Pancreas (tissue), 10 donors: ENCODE measurements around the gene PRR36. TPM values are rescaled to one million over a fixed set of nuclear protein-coding genes. Genes with fewer than 3 reads are reported as not detected.
A peak's percentile ranks its signal among the peaks of the same experiment; 100 is the strongest.

Experiments
- ATAC-seq, 4 donors: fragments of 200-7000 bp; cut with Tn5 transposase; one replicate each; pipeline versions ENCODE4 v1.8.0 to v1.9.1; 2020; ENCODE audit warnings: mild to moderate bottlenecking in 4 of 4, moderate library complexity in 4 of 4
- DNase-seq, 6 donors: peaks; one replicate each; pipeline ENCODE4 v3.0.0-alpha.2; 2020
- FAIRE-seq: peaks from 2 replicates; lab custom pipeline; 2012; peaks lifted over from hg19 to GRCh38; lab: Jason Lieb, UNC
- H3K27ac ChIP-seq, 4 donors: fragments of 200-600 bp; sonication (generic); 1 replicate in 3 of 4; 2 replicates in 1 of 4; pipeline versions ENCODE4 v1.5.0 to v1.8.0; 2020
- H3K27me3 ChIP-seq, 4 donors: fragments of 200-600 bp; one replicate each; pipeline ENCODE4 v1.8.0; 2021
- H3K36me3 ChIP-seq, 3 donors: fragments of 200-600 bp; sonication (generic) in 1 of 3; one replicate each; pipeline versions ENCODE4 v1.5.0 to v1.8.0; 2020 to 2021
- H3K4me1 ChIP-seq, 3 donors: fragments of 200-600 bp; one replicate each; pipeline ENCODE4 v1.8.0; 2021
- H3K4me3 ChIP-seq, 4 donors: fragments of 200-600 bp; sonication (generic) in 2 of 4; one replicate each; pipeline versions ENCODE4 v1.5.0 to v1.8.0; 2020 to 2021
- H3K9me3 ChIP-seq, 4 donors: fragments of 200-600 bp; one replicate each; pipeline ENCODE4 v1.8.0; 2021
- CTCF ChIP-seq, 4 donors: fragments of 200-600 bp; sonication (generic) in 3 of 4; IDR thresholded peaks; one replicate each; pipeline versions ENCODE4 v1.5.0 to v1.8.0; 2021; ENCODE audit warnings: antibody characterized with exemption in 4 of 4
- WGBS, 2 donors: extraction: QIAGEN DNeasy Blood & Tissue Kit; methylation state at CpG; one replicate each; pipeline ENCODE4 v1.1.7; 2013; 5-methylcytosine and 5-hydroxymethylcytosine counted together
- intact Hi-C, 3 donors: fragments of 100-400 bp; cut with DNase I; formaldehyde crosslinking; loops; one replicate each; pipeline versions ENCODE4 v1.11.1 to v1.14.2; 2022
- polyA plus RNA-seq, 2 donors: library from polyadenylated mRNA; stranded (reverse); fragments of 200-250 nt; gene quantifications; one replicate each; pipeline ENCODE4 v1.2.3, GENCODE V29; 2013
- total RNA-seq, 6 donors: library from RNA; stranded (reverse); fragmentation: NEBNext Ultra II Directional in 4 of 6; extraction: Animal tissue kit (Norgen Biotek cat#: 25700) in 4 of 6; gene quantifications; one replicate each; pipeline versions ENCODE4 v1.2.1 to v1.2.4, GENCODE V29; 2021 to 2023
- donor health status: healthy with polysubstance abuse.
- donor health status: DM: no; HTN: no; CAD: no; lungs with moderate emphysema.
- donor health status: DM: no; HTN: no; CAD: no.
- donor health status: control.
- donor health status: control.
- donor health status: Bipolar disorder and iron deficiency.
- donor health status: DM: yes; HTN: yes; CAD: no.
- donor health status: DM: no; HTN: no; CAD: no.
- donor health status: DM: no; HTN: no; CAD: no.
- donor health status: DM: yes; HTN: yes; CAD: no.

The PRR36 gene
- total and polyA plus RNA-seq, 8 donors, result 1.6 to 3.1 (median 2.0) TPM

DNA sequence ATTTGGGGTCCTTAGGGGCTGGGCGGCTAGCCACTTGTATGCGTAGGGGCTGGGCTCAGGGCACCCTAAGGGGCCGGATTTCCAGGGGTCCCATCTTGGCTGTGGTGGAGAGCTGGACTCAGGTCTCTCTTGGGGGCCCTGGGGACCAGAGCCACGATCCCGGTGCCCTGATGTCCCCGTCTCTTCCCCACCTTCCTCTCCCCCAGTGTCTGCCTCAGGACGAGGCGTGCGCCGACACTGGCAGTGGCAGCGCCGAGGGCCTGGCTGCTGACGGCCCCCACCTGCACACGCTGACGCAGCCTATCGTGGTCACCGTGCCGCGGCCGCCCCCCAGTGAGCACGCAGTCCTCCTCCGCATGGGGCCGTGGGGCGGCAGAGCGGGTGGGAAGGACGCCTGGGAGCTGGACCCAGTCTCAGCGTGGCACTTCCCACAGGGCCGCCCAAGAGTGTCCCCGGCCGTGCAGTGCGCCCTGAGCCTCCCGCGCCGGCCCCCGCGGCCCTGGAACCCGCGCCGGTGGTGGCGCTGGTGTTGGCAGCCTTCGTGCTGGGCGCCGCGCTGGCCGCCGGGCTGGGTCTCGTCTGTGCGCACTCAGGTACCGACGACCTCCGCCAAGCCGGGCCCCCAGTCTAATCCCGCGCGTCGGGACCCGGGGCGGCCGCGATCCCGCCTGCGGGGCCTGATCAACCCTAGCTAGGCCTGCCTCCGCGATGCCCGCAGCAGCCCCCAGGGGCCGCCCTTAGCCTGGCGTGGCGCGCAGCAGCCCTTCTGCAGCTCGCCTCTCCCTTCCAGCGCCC is 43.3 kb upstream of the PRR36 start:
- 4 to 7% methylated on average over 47 to 71 of the region's 71 CpGs for WGBS, 2 donors
- peaks cover 6 to 18% (median 13%) of the 10 kb centered on the region in 3 donors for H3K4me1 ChIP-seq
- ATAC-seq (no peak), FAIRE-seq (no peak), DNase-seq (peak in 4 of 6 donors; percentile 18 to 87 (median 74))
- intact Hi-C loops, result no loop called here
- no peak overlapping the region for H3K27ac ChIP-seq
- H3K36me3 ChIP-seq, result peaks cover 0 to 4% (median 3%) of the 10 kb centered on the region in 3 donors
- no peaks in the 10 kb centered on the region for H3K9me3 ChIP-seq
- TF ChIP-seq CTCF (IDR thresholded peaks at IDR 0.05), result peak in 2 of 4 donors; percentile 9 to 33
- peak overlapping the region in 3 of 4 donors; percentile 4 to 38 (median 31) for H3K4me3 ChIP-seq
- H3K27me3 ChIP-seq, result peaks cover 0 to 6% (median 0%) of the 10 kb centered on the region in 4 donors

GRCh38 chr19:7916955-7917266 is 42.7 kb upstream of the PRR36 start:
- ATAC-seq (no peak), FAIRE-seq (no peak), DNase-seq (peak in 1 of 6 donors; percentile 13)
- no peak for TF ChIP-seq CTCF (IDR thresholded peaks at IDR 0.05)
- H3K4me3 ChIP-seq, result peak overlapping the region in 2 of 4 donors; percentile 31 to 38
- intact Hi-C loops, result no loop called here
- H3K9me3 ChIP-seq, result no peaks in the 10 kb centered on the region
- H3K4me1 ChIP-seq, result peaks cover 6 to 18% (median 13%) of the 10 kb centered on the region in 3 donors
- H3K27me3 ChIP-seq, result peaks cover 0 to 6% (median 0%) of the 10 kb centered on the region in 4 donors
- WGBS, 2 donors, result 14 to 19% methylated on average over 12 of the region's 12 CpGs
- peaks cover 0 to 8% (median 8%) of the 10 kb centered on the region in 3 donors for H3K36me3 ChIP-seq
- H3K27ac ChIP-seq, result no peak overlapping the region

DNA sequence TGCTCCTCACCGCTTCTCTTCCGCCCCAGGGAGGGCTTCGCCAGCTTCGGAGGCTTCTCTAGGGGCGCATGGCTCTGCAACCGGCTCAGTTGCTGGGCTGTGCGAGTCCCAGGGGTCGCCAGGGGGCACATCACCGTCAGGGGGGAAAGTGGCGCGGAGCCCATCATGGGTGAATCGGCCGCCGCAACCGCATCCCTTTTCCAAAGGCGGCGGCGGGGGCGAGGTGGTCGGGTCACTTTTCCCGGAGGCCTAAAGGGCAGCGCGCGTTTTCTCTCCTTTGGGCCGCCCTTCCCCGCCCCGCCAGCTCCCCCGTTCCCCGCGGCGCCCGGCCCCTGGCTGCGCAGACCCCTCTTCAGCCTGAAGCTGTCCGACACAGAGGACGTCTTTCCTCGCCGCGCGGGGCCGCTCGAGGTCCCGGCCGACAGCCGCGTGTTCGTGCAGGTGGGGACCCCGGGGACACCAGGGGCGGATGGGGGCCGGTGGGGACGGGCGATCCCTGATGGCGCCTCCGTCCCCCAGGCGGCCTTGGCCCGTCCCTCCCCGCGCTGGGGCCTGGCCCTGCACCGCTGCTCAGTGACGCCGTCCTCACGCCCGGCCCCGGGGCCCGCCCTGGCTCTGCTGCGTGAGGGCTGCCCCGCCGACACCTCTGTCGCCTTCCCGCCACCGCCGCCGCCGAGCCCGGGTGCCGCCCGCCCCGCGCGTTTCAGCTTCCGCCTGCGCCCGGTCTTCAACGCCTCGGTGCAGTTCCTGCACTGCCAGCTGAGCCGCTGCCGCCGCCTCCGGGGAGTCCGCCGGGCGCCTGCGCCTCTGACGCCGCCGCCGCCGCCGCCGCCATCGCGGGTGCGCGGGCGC is 42.1 kb upstream of the PRR36 start:
- peak in 5 of 6 donors; percentile 3 to 82 (median 50) for DNase-seq
- peaks cover 0 to 6% (median 0%) of the 10 kb centered on the region in 4 donors for H3K27me3 ChIP-seq
- peak overlapping the region in 2 of 4 donors; percentile 31 to 38 for H3K4me3 ChIP-seq
- no peak for ATAC-seq
- TF ChIP-seq CTCF (IDR thresholded peaks at IDR 0.05), result no peak
- H3K4me1 ChIP-seq, result peaks cover 4 to 18% (median 10%) of the 10 kb centered on the region in 3 donors
- H3K36me3 ChIP-seq, result peaks cover 0 to 14% (median 14%) of the 10 kb centered on the region in 3 donors
- no peaks in the 10 kb centered on the region for H3K9me3 ChIP-seq
- no peak overlapping the region for H3K27ac ChIP-seq
- intact Hi-C loops, result no loop called here
- FAIRE-seq, result no peak
- 1 to 2% methylated on average over 84 to 104 of the region's 104 CpGs for WGBS, 2 donors

DNA sequence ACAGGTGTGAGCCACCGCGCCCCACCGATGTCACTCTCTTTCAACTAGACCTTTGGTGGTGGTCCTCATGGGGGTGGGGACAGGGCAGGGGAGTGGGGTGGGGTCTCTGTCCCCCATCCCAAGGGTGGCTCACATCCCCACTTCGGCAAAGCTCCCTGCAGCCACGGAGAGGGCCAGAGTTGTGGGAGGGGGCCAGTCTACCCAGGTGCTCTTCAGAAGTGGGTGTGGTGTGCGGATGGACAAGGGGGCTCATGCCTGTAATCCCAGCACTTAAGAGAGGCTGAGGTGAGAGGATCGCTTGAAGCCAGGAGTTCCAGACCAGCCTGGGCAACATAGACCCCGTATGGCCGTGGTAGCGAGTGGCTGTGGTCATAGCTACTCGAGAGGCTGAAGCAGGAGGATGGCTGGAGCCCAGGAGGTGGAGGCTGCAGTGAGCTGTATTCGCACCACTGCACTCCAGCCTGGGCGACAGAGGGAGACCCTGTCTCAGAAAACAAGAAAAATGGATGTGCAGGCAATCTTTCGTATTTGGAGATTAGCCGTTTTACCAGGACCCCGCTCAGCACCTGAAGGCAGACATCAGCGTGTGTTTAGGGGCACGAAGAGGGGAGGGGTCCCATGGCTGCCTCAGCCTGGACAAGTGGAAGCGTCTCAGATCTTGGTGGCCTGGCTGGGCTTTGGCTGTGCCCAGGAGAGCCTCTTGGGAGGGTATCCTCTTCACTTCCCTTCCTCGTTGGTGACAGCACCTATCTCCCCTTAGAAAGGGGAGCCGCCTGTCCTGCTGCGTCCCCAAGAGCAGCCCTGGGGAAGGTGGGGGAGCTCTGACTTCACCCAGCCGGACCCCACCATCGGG is 41.3 kb upstream of the PRR36 start:
- Histone ChIP-seq H3K27ac (no peak overlapping the region), H3K4me3 (peak overlapping the region in 1 of 4 donors; percentile 38), H3K36me3 (peaks cover 4 to 23% (median 19%) of the 10 kb centered on the region in 3 donors), H3K27me3 (peaks cover 0 to 6% (median 0%) of the 10 kb centered on the region in 4 donors), H3K9me3 (no peaks in the 10 kb centered on the region), H3K4me1 (peaks cover 0 to 18% (median 6%) of the 10 kb centered on the region in 3 donors)
- FAIRE-seq (no peak), DNase-seq (peak in 3 of 6 donors; percentile 5 to 33 (median 13)), ATAC-seq (no peak)
- intact Hi-C loops, result no loop called here
- WGBS, 2 donors, result 37 to 51% methylated on average over 21 to 24 of the region's 24 CpGs
- TF ChIP-seq CTCF (IDR thresholded peaks at IDR 0.05), result no peak
